ENCODE results near the gene TGFB1. TPM values are rescaled to one million over a fixed set of nuclear protein-coding genes. Genes with fewer than 3 reads are reported as not detected.

TGFB1 gene
- total and polyA plus RNA-seq, 2 of the 13 experiments (the other 11 are each of a cell fraction or from before 2014, with no cell fraction given) = 4.1 to 5.4 TPM

DNA sequence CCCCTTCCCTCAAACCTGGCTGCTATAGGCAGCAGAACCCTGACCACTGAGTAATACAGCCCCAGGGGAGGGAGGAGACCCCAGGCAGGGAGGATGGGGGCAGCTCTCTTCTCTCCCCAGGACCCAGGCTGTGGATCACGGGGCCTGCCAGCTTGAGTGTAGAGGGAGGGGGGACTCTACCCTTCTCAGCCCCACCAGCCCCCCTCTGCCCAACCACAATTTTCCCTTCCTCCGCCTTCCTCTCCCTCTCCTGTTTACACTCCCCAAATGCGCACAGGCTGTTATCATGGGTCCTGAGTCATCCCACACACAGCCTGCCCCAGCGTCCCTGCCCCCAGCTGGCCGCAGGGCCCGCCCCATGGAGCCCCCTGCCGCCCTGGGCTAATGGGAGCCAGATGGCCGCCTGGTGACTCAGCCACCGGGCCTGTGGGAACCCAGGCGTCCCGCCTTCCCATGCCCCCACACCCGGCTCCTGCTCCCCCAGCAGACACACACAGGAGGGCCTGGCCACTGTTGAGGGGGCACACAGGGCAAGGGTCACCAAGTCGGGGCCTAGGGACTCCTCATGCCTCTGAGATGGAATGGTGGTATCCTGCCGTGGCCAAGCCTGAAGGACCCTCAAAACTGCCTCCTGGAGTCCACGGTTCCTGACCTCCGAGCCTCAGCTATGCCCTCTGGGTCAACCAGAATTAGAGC, 30.1 kb downstream of the TGFB1 start (continued):
- TF ChIP-seq ZFYVE20 (CRISPR knock-in tag; IDR thresholded peaks at IDR 0.05; ENCODE audit: borderline replicate concordance, low read depth) (no peak), ZMYM3 (CRISPR knock-in tag; IDR thresholded peaks at IDR 0.05) (no peak), SNAI1 (CRISPR knock-in tag; IDR thresholded peaks at IDR 0.05; ENCODE audit: borderline replicate concordance) (no peak), ADNP (CRISPR knock-in tag; IDR thresholded peaks at IDR 0.05) (no peak), BCL3 (CRISPR knock-in tag; IDR thresholded peaks at IDR 0.05) (no peak), ARID2 (CRISPR knock-in tag; IDR thresholded peaks at IDR 0.05; ENCODE audit: borderline replicate concordance) (peak; percentile 51; the same call in 1 of the 2 replicates), ZNF180 (CRISPR knock-in tag; IDR thresholded peaks at IDR 0.05; ENCODE audit: borderline replicate concordance, low read depth) (no peak), TERF1 (CRISPR knock-in tag; IDR thresholded peaks at IDR 0.05) (no peak), GPN1 (CRISPR knock-in tag; IDR thresholded peaks at IDR 0.05; ENCODE audit: borderline replicate concordance) (no peak), CREB1 (IDR thresholded peaks at IDR 0.05) (no peak), CREB1 (CRISPR knock-in tag; IDR thresholded peaks at IDR 0.05) (no peak), ZSCAN29 (CRISPR knock-in tag; conservative IDR thresholded peaks at IDR 0.05) (0 out of 2 replicates have a peak, but pooled peaks have one; percentile 37), XRCC5 (optimal IDR thresholded peaks at IDR 0.05; ENCODE audit: low read length) (no peak), HNRNPK (IDR thresholded peaks at IDR 0.05; ENCODE audit: low read depth, low read length, poor library complexity, severe bottlenecking) (peak; percentile 46), ZSCAN20 (CRISPR knock-in tag; IDR thresholded peaks at IDR 0.05; ENCODE audit: borderline replicate concordance) (no peak), CHD2 (IDR thresholded peaks at IDR 0.05; ENCODE audit: low read depth, low read length) (no peak), RCOR2 (CRISPR knock-in tag; IDR thresholded peaks at IDR 0.05) (no peak), ZNF124 (CRISPR knock-in tag; IDR thresholded peaks at IDR 0.05) (no peak), HIVEP1 (CRISPR knock-in tag; IDR thresholded peaks at IDR 0.05) (peak; percentile 61; the same call in 1 of the 2 replicates), ZNF703 (CRISPR knock-in tag; IDR thresholded peaks at IDR 0.05; ENCODE audit: borderline replicate concordance) (no peak), ZNF431 (CRISPR knock-in tag; IDR thresholded peaks at IDR 0.05; ENCODE audit: borderline replicate concordance, low read depth) (no peak), NR2F2 (IDR thresholded peaks at IDR 0.05; ENCODE audit: borderline replicate concordance, low read depth) (peak; percentile 11; the same call in 1 of the 2 replicates), MIER2 (CRISPR knock-in tag; IDR thresholded peaks at IDR 0.05) (no peak), STAT5B (CRISPR knock-in tag; IDR thresholded peaks at IDR 0.05) (no peak), ZBTB1 (CRISPR knock-in tag; IDR thresholded peaks at IDR 0.05; ENCODE audit: borderline replicate concordance) (no peak), KMT2B (CRISPR knock-in tag; IDR thresholded peaks at IDR 0.05) (no peak)
- TF ChIP-seq, protein P1, sequence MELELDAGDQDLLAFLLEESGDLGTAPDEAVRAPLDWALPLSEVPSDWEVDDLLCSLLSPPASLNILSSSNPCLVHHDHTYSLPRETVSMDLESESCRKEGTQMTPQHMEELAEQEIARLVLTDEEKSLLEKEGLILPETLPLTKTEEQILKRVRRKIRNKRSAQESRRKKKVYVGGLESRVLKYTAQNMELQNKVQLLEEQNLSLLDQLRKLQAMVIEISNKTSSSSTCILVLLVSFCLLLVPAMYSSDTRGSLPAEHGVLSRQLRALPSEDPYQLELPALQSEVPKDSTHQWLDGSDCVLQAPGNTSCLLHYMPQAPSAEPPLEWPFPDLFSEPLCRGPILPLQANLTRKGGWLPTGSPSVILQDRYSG (CRISPR knock-in tag; IDR thresholded peaks at IDR 0.05) = no peak
- TF ChIP-seq, protein P2, sequence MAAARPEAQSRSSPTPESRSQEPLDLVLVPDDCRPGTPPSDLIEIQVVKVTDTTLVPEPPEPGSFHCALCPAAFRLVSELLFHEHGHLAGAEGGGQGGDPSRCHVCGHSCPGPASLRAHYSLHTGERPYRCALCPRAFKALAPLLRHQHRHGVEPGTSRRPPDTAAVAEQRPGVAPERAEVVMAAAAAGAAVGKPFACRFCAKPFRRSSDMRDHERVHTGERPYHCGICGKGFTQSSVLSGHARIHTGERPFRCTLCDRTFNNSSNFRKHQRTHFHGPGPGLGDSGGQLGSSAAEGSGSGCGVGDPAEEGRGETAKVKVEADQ (CRISPR knock-in tag; IDR thresholded peaks at IDR 0.05; ENCODE audit: borderline replicate concordance) = no peak

Data from HepG2 (cell line).